ENCODE data around the gene DAD1.

The DAD1 gene

GRCh38 chr14:22536853-22537338 is 52.1 kb downstream of the DAD1 start:
- DNase-seq (ENCODE audit: low spot score), result peak; percentile 55

DNA sequence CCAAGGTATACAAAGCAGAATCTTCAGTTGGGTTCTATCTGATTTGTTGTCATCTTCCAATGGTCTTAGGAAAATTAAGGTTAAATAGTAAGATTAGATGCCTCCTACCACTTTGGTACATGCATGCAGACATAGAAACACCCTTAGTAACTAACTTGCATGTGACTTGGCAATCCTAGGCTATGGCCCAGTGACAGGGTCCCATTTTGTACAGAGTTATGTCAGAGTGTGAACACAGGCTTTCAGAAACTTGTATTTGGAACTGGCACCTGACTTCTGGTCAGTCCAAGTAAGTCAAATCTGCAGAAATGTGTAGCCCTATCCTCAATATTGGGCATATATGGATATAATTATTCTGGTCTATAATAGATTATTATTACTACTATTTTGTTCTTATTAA is 53.1 kb downstream of the DAD1 start:
- no peak for DNase-seq (ENCODE audit: low spot score)

GRCh38 chr14:22535126-22535525 is 53.9 kb downstream of the DAD1 start:
- DNase-seq (ENCODE audit: low spot score), result no peak

DNA sequence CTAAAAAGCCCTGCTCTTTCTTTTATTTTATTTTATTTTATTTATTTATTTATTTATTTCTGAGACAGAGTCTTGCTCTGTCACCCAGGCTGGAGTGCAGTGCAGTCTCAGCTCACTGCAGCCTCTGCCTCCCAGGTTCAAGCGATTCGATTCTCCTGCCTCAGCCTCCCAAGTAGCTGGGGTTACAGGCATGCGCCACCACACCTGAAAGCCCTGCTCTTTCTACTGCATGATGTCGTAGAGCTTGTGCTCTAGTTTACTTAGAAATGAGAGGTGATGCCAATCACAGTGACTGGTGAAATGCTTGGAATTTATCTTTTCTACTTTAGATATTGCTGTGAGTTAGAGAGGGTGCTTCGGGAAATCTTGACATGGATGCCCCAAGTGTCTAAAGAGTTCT is 54.5 kb downstream of the DAD1 start:
- DNase-seq (ENCODE audit: low spot score), result no peak

- DNase-seq (ENCODE audit: low spot score), result no peak
Observed at GRCh38 chr14:22533739-22534359, 55.2 kb downstream of the DAD1 start.

DNA sequence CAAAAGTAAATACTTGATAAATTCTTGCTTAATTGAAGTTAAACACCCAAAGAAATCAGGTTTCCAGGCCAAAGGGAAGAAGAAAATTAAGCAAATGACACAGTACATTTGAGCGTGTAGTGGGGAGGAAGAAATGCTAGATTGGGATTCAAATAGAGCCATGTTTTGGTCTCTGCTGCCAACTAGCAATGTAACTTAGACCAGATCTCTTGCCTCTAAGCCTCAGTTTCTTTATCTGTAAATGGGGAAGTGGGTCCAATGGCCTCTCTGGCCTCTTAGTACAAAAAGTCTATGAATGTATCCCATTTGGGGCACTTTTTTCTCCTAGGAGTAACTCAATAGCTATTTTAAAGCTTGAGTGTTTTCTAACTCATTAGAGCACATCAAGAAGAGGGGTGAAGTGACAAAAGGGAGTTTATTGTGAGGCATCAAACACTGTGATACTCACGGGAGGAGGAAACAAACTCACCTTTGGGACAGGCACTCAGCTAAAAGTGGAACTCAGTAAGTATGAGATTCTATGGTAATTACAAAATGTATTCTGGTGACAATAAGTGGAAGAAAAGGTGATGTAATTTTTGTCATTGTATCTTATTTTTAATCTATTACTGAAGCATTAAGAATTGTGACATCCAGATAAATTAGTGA is 55.8 kb downstream of the DAD1 start:
- DNase-seq (ENCODE audit: low spot score), result no peak

- DNase-seq (ENCODE audit: low spot score), result no peak
Observed at GRCh38 chr14:22532345-22533056, 56.5 kb downstream of the DAD1 start.

DNA sequence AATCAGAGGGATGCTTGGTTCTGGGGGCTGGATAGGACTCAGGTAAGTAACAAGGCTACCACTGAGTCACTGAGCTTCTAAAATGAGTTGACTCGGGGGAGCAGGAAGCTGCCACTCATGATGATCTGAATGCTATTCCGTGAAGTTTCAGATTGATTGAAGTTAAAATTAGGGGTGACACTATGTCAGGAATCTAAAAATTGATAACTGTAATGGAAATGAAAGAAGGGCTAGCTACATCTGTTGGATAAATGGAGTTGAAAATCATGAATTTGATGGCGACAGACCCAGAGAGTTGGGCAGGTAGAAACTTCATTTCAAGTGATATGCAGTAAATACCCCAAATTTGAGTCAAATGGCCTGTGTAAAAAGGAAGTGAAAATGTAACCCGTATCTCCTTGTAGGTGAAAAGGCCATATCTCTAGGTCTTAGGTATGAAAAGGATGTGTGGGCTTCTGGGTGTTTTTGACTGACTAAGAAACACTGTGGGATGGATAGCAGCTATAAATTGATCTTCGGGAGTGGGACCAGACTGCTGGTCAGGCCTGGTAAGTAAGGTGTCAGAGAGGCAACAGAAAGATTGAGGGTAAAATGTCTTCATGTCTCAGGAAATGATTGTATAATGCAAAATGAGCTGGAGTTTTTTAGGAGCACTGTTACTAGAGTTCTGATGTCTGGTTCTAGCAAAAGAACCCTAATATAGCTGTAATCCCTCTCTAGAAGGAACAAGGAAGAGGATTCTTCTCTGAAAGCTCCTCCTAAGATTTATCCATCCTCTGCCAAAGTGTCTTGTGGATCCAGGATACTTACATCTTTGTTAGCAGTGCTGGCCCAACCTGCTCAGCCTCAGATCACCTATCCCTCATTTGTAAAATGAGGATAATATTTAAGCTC is 57.3 kb downstream of the DAD1 start:
- no peak for DNase-seq (ENCODE audit: low spot score)

GRCh38 chr14:22530127-22530526 is 58.9 kb downstream of the DAD1 start:
- no peak for DNase-seq (ENCODE audit: low spot score)

GRCh38 chr14:22526744-22527143 is 62.3 kb downstream of the DAD1 start:
- no peak for DNase-seq (ENCODE audit: low spot score)

DNA sequence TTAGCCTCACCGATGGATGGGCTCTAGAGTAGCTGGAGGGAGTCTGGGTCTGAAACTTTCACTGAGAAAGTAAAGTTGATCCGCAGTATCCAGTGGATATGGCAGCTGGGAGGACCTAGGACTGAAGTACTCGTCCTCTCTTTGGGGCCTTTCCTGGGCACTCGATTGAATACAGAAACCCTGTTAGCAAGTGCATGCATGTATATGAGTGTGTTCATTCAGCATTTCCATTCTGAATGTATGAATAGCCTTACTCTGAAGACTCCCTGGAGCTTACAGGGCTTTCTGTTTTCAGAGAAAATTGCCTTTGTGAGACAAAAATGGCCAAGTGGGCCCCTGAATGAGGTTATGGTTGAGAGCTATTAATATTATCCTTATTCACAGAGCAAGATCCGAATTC is 62.8 kb downstream of the DAD1 start:
- no peak for DNase-seq (ENCODE audit: low spot score)

DNA sequence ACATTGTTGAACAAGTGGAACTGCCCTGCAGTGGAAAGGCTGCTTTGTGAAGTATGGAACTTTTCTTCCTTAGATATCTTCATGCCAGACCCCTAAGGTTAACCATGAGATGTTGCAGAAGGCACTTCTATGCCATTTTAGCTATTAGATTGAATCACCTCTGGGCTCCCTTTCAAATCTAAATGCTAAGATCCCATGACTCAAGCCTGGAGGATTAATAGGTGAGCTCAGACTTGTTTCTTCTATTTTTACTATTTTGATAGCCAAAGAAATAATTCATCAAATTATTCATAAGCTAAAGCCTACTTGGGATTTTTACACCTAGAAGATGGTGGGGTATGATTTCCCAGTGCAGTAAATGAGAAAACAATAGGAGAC is 64.3 kb downstream of the DAD1 start:
- no peak for DNase-seq (ENCODE audit: low spot score)

DNA sequence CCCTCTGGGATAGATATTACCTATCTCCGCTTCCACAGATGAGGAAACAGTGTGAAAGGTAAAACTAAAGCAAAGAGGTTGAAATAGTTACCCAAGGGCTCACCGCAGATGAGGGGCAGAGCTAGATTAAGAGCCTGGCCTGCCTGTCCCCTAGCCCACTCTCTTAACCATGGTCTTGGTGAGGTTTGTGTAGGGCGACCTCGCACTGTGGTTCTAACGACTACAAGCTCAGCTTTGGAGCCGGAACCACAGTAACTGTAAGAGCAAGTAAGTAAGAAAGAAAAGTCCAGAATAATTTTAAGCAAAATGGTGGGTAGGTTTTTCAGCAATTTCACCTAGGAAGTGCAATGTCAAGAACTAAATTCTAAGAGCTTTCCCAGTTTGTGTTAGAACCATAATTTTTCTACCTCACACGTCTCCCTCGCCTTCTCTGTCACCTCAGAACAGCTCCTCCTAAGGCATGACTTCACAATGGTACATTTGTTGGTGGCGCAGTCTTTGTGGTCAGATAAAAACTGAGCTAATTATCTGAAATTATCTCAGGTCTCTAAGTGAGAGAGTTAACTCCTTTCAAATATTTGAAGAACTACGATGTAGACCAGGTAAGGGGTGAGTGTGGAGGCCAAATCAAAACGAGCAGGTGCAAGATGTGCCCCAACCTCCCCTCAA is 64.8 kb downstream of the DAD1 start:
- DNase-seq (ENCODE audit: low spot score), result no peak

DNA sequence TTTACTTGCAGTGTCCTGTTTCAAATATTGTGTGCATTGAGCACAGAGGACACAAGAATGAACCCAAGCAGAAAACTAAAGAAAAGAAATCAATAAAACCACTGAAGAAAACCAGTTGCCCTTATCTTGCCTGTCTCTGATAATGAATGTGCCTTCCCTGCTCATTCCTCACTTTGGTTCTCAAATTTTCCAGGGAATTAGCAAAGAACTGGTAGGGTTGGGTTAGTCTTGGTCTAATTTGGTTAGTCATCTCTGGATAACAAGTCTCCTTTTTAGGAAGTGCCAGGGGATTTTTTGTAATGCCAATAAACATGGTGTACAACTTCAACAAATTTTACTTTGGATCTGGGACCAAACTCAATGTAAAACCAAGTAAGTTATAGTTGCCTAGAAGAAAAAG is 65.7 kb downstream of the DAD1 start:
- no peak for DNase-seq (ENCODE audit: low spot score)

DNA sequence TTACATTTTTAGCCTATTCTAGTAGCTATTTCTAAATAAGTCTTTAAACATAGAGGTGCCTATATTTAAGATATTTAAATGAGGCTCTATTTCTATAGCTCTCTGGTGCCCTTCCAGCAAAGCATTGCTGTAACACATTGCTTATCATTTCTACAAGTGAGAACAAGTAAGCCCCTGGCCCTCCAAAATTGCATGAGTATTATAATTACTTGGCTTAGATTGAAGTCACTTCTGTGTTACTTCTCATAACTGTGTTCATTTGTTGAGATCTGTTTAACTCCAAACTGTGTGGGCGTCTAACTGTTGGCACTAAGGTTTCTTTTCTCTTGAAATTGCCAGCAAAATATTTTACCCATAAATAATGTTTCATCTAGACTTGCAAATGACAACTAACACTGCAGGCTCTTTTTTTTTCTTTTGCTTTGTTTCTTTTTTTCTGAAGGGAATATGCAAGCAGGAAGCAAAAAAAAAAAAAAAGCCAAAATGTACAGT is 66.5 kb downstream of the DAD1 start:
- no peak for DNase-seq (ENCODE audit: low spot score)

- DNase-seq (ENCODE audit: low spot score), result no peak
Observed at GRCh38 chr14:22521449-22522239, 67.4 kb downstream of the DAD1 start.

GRCh38 chr14:22520796-22521195 is 68.2 kb downstream of the DAD1 start:
- DNase-seq (ENCODE audit: low spot score), result no peak

- DNase-seq (ENCODE audit: low spot score), result no peak
Observed at GRCh38 chr14:22519877-22520685, 68.9 kb downstream of the DAD1 start.

DNA sequence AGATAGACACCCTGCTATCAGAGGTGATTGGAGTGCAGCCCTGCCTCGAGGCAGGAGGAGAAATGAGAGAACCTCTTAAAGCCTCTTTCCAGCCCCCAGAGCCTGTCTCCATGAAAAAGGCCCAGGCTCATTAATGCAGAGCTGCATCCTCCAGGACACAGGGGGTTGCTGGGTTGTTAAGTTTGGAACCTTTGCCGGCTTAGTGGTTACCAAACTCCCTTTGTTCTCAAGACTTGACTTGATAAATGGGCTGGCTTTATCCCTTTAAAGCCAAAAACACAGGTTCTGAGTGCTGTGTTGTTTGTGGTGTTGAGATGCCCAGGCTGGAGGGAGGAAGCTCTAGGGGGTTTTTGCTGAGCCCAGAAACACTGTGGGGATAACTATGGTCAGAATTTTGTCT is 71.0 kb downstream of the DAD1 start:
- no peak for DNase-seq (ENCODE audit: low spot score)

Measured in SW480 (cell line).